PC-9 (cell line): ENCODE data around the gene DGCR6L.
"Not testable (repeated sequence)": the region's sequence is repeated elsewhere in the genome, so short reads cannot be mapped to it uniquely, and the experiment has no call there.

Experiments
- EZH2 ChIP-seq: fragments of 200-600 bp; sonication (generic); IDR thresholded peaks from 2 replicates; pipeline ENCODE4 v1.8.0; 2017; ENCODE audit warnings: antibody characterized with exemption, low read depth
- TF ChIP-seq, protein P1 (sequence below): fragments of 200-600 bp; sonication (generic); conservative IDR thresholded peaks from 2 replicates; pipeline ENCODE4 v1.6.1; 2017; ENCODE audit warnings: mixed run types, antibody characterized with exemption, mild to moderate bottlenecking, moderate library complexity

DNA sequence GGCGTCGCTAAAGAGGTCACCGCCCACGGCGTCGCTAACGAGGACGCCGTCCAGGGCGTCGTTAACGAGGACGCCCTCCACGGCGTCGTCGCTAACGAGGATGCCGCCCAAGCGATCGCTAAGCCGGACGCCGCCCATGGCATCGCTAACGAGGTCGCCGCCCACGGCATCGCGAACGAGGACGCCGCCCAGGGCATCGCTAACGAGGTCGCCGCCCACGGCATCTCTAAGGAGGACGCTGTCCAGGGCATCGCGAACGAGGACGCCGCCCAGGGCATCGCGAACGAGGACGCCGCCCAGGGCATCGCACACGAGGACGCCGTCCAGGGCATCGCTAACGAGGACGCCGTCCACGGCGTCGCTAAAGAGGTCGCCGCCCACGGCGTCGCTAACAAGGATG lies 37.0 kb upstream of the DGCR6L start:
- TF ChIP-seq, protein P1, sequence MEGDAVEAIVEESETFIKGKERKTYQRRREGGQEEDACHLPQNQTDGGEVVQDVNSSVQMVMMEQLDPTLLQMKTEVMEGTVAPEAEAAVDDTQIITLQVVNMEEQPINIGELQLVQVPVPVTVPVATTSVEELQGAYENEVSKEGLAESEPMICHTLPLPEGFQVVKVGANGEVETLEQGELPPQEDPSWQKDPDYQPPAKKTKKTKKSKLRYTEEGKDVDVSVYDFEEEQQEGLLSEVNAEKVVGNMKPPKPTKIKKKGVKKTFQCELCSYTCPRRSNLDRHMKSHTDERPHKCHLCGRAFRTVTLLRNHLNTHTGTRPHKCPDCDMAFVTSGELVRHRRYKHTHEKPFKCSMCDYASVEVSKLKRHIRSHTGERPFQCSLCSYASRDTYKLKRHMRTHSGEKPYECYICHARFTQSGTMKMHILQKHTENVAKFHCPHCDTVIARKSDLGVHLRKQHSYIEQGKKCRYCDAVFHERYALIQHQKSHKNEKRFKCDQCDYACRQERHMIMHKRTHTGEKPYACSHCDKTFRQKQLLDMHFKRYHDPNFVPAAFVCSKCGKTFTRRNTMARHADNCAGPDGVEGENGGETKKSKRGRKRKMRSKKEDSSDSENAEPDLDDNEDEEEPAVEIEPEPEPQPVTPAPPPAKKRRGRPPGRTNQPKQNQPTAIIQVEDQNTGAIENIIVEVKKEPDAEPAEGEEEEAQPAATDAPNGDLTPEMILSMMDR, result not testable (repeated sequence)
- not testable (repeated sequence) for TF ChIP-seq EZH2
